Activated gamma-delta T cell treated with Interleukin-2 at 50 U/mL for 16 hours (primary cell): ENCODE measurements around the gene CD7.

Source experiments
- DNase-seq: peaks from one replicate; pipeline ENCODE4 v3.0.0-alpha.2; 2020

The CD7 gene

DNA sequence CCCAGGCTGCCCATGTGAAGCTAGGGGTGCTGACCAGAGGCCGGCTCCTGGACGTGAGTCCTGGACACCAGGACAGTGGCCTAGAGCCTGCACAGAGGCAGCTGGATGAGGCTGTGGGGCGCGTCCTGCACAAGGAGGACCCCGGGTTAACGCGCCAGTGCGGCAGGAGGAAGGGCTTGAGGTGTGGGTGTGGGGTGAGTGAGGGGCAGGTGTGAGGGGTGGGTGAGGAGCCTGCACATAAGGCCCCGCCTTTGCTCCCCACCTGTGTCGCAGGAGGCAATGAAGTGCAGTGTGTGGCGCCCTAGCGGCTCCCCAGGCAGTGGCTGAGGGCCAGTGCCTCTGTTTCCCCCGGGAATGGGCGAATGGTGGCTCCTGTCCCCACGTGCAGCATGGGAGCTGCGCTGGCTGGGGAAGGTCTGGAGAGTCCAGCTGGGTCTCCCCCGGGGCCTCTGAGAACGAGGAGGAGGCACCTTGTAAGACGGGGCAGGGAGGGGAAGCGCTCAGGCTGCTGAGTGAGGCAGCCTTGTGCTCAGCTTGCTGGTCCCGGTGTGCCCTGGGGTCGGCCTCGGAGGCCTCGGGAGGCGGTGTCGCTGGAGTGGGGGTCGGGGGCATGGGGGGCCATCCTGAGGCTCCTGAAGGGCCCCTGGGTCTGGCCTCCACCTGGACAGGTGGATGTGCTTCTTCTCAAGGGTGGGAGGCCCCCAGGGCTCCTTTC lies 3.2 kb downstream of the CD7 start:
- no peak for DNase-seq

DNA sequence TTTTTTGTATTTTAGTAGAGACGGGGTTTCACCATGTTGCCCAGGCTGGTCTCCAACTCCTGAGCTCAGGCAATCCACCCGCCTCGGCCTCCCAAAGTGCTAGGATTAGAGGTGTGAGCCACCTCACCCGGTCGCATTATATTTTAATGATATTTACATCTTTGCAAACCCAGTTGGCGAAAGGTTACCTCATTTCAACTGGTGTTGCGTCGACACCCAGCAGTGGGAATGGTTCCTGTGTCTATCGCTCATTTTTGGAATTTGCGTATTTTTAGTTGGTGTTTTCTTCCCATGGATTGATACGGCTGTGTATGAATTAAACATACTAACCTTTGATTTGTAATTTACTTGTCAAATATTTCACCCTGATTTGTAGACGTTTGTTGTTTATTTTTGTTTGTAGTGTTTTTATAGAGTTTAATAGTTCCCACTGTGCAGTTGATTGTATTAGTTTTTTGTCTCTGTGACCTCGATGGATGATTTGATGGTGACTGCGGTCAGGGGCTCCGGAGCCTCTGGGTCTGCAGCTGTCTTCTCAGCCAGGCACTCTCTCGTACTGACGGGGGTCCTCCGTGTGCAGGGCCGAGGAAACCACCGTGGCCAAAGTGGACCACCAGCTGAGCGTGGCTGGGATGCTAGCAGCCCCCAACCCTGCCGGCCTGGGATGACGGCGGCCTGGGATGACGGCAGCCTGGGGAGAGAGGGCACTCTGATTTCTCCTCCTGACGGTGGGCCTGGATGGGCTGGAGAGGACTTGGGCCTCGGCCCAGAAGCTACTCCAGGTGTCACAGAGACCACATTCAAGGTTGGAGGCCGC lies 4.0 kb downstream of the CD7 start:
- no peak for DNase-seq

DNA sequence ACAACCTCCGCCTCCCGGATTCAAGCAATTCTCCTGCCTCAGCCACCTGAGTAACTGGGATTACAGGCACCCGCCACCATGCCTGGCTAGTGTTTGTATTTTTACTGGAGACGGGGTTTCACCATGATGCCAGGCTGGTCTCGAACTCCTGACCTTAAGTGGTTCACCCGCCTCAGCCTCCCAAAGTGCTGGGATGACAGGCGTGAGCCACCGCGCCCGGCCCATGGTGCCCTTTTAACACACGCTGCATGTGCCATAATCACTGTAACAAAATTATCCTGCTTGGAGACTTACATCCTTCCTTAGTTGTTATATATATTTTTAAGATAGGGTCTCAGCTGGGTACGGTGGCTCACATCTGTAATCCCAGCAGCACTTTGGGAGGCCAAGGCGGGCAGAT lies 5.4 kb downstream of the CD7 start:
- DNase-seq = no peak

DNA sequence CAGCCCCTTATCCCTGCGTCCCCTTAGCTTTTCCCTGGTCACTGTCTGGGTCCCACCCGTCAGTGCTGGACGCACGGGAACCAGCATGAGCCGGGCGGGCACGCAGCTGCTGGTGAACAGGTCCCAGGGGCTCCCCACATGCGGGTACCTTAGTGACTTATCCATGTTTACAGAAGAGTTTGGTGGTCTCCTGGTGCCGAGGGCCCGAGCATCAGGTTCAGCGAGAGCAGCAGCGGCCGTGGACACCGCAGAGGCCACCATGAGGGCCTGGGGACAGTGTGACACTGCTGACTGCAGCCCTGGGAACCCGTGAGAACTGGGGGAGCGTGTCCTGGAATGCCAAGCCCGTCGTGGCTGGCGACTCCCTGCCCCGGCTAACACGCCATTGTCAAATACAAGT lies 6.5 kb downstream of the CD7 start:
- no peak for DNase-seq

DNA sequence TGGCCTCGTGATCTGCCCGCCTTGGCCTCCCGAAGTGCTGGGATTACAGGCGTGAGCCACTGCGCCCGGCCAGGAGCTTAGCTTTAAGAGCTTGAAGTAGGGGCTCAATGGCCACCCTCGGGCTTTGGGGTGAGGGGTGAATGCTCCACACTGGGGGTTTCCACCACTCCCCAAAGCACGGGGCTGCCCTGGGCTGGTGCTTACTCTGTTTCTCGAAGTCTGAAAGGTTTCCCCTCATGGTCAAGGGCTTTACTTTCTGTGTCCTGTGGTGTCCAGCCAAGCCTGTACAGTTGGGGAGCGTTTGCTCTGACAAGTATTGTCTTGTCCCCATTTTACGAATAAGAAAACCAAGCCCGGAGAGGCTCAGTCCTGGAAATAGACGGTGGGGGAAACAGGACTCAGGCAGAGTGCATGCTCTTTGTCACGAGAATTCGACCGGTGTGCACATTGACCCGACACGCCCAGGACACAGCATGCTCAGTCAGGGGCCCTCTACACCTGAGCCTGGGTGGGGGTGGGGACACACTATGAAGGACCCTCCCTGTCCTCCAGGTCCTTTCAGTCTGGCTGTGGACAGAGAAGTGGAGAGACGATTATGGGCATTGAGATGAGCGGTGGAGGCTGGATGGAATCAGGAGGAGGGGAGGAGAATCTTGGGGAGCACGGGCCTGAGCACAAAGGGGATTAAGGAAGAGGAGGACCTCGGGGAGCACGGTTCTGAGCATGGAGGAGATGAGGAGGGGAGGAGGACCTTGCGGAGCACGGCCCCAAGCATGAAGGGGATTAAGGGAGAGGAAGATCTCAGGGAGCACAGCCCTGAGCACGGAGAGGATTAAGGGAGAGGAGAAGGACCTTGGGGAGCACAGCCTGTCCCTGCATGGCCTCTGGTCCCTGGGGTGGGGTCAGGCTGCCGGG lies 7.5 kb downstream of the CD7 start:
- DNase-seq = no peak

DNA sequence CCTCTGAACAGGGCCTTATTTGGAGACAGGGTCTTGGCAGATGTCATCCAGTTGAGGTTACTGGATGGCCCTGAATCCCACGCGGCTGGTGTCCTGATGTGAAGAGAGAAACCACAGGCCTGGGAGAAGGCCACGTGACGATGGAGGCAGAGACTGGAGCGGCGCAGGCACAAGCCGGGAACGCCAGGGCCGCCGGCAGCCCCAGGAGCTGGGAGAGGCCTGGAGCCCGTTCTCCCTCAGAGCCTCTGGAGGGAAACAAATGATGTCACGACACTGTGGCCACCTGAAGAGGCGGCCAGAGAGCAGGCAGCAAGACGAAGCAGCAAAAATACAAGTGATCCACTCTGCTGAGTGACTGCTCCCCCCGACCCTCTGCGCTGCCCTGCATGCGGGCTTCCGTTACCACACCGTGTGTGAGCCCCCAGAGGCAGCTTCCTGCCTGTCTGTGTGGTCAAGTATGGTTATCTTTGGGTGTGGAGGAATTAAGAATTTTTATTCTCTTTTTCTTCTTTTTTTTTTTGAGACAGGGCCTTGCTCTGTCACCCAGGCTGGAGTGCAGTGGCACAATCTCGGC lies 11.6 kb downstream of the CD7 start:
- no peak for DNase-seq

DNA sequence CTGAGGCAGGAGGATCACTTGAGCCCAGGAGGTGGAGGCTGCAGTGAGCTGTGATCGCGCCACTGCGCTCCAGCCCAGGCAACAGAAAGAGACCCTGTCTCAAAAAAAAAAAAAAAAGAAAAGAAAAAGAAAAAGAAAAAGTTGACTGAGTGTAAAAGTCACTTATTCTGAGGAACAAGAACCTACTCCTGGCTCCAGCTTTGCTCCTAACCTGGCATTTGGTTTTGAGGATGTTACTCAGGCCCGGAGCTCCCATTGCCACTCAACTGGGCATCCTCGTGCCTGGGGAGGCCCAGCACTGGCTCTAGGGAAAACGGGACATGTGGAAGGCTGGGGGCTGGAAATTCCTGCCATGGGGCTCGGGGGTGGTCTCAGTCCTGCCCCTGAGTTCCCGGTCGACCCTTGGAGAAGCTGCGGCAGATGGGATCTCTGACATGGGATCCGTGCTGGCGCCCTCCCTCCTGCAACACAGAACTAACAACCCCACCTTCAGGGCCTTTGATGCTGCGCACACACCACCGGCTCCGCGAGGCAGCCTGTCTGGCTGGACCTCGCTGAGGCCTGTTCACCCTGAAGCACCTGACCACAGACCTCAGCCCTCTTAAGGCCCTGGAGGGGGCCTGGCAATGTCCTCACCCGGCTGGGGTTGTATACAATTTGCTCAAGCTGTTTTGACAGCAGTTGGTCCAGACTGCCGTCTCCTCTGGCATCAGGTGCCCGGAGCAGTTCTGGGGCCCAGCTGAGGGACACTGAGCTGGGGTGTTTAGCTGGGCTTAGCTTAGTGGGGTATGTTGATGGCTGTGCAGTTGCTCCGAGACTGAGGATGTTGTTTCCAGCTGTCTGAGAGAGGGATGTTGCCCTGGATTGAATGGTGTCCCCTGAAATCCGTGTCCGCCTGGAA lies 12.3 kb downstream of the CD7 start:
- DNase-seq = no peak

DNA sequence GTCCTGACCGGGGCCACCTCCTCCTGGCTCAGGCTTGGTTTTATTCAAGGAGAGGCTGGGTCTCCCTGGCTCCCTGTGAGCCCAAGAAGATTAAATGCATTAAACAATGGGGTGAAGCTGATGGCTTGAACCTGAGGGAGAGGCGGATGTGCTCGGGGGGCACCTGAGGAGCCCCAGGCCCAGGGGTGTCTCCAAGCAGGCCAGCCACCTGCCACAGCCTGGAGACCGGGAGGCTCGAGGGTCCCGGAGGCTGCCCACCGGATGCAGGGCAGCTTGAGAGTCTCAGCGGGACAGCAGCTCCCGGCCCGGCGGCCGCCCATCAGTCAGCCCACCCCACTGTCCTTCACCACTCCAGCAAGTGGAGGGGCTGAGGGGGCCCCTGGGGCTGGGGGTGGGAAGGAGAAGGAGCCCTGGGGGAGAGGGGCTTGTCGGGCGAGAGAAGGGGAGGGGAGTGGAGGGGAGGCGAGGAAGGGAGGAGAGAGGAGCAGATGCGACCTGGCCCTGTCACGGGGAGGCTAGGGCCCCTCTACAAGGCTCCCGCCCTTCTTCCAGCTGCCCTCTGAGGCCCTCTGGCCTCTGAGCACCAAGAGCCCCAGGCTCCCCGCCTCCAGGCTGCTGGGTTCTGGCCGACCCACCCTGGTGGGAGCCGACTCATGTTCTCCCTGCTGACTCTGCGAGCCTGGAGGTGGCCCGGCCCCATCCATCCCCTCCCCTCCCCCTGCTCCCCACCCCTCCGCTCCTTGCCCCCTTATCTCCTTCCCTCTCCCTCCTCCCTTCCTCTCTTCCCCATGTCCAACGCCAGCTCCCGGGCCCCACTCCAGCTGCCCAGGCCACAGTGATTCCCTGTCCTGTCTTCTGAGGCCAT lies 13.2 kb downstream of the CD7 start:
- DNase-seq = no peak

DNA sequence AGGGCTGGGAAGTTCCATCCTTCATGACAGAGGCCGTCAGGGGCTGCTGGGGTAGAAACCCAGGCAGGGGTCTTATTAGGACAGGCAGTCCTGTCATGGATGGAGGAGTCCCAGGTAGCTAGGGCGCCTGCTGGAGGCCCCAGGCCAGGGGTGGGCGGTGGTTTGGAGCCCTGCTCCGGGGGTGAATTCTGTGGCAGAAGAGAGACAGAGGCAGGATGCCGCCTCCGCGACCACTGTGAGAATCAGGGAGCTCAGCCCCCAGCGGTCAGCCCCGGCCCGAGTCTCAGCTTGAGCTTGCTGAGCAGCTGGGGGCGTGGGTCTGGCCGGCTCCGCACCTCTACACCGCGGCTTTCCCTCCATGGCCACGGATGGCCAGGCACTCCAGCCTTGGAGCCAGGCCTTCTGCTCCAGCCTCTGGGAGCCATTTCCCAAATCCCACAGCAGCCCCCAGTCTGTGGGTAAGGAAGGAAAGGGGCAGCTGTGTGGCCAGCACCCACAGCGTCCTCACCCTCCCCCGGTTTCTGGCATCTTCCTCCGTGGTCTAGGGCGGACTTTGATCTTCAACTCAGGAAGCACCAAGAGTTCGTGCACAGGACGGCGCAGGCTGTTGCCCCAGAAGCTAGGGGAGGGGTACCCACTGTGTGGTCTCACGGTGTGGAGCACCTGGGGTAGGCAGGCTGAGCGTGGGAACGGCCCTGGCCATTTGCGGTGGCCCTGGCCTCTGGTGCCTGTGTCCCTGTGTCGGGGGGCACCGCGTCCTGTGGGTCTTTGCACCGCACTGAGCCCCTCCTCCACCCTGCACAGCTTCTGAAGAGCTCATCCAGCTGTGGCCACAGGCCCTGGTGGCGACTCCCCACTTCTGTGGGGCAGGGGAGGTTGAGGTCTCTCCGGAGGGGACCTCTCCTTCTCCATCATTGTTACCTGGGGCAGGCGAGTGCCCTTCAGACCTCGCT lies 14.1 kb downstream of the CD7 start:
- DNase-seq = peak; percentile 56

DNA sequence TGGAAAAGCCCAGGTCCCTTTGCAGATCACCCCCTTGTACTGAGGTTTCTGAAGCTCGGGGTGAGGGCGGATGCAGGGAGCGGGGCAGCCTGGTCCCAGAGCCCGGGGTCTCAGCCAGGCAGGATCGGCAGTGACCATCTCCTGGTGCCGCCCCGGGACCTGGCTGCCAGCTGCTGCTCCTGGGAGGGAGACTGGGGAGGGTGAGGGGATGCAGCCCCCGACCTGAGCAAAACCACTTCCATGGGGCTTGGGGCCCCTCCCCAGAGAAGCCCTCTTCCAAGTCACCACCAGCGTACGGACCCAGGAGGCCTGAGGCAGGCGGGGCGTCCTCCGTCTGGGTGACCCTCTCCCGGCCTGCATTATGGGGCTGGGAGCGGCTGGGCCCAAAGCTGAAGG lies 14.8 kb downstream of the CD7 start:
- DNase-seq = no peak

DNA sequence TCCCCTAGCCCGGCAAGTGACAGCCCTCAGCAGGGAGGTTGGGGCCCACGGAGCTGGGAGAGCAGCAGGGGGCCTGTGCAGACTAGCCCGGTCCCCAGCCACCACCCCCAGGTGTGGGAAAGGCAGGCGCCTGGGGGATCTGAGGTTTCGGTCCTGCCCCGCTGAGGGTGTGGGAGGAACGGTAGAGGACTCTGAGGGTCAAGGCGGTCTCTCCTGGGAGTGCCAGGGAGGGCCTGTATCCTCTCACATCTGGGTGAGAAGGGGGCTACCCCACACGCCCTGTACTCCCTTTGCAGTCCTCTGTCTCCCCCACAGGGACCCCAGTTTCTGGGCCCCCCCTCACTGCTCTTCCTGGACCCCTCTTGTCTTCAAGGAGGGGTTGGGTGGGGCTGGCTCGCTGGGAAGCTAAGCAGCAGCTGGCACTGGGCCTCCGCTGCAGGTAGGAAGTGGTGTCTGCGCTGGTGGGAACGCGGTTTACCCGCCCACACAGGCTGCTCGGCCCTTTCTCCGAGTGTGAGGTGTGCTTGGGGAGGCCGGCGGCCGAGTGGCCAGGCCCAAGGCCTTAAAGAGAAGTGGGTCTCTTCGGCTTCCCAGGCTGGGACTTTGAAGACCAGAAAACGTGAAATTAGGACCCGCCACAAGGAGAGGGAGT lies 15.4 kb downstream of the CD7 start:
- no peak for DNase-seq

DNA sequence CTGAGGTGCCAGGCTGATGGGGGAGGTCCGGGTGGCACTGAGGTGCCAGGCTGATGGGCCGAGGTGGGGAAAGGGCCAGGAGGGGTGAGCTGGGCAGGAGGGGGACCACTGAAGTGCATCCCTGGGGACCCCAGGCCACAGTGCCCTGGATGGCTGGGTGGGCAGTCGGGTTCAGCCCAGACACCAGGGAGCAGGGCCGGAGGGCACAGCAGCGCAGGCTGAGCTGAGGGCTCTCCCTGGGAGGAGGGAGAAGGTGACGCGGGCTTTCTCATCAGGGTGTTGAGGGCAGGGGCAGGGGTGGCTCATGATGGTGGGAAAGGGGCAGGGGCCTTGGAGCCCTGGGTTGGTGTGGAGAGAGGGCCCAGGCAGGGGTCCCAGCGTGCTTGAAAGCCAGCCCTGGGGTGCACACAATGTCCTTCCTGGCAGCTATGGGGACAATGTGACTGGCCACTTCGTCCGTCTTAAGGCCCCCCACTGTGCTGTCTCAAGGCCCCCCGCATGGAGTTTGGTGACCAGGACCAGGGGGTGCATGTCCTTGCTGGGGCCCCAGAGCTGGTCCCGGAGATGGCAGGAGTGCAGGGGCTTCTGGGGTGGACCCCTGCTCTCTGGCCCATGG lies 16.0 kb downstream of the CD7 start:
- DNase-seq = no peak

DNA sequence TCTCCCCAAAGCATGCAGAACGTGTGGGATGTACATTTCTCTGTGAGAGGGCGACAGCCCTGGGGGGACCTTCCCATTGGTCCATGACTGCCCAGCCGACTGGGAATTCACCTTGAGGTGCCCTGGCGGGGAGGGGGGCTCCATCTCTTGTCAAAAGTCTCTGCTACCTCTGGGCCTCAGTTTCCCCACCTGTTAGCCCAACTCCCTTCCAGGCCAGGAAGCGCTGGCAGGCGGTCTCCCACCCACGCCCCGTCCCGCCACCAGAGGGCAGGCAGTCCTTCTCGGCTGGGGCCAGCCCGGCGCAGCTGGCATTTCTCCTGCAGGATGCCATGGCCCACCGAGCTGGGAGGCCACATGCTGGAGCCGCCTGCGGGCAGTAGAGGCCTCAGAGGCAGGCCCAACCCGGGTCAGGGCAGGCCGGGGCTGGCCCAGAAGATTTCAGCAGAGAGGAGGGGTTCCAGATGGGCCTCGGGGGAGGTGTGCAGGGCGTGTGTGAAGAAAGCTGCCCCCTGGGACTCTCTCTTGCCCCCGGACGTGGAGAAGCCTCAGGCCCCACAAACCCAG lies 16.6 kb downstream of the CD7 start:
- peak; percentile 69 for DNase-seq

DNA sequence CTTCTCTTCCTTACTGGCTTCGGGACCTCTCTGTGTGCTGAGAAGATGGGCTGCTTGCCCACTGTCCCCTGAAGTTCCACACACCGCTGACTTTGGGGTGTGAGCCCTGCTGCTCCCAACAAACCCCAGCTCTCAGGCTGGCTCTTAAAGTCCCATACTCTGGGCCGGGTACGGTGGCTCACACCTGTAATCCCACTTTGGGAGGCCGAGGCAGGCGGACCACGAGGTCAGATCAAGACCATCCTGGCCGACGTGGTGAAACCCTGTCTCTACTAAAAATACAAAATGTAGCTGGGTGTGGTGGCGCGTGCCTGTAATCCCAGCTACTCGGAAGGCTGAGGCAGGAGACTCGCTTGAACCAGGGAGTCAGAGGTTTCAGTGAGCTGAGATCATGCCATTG lies 17.2 kb downstream of the CD7 start:
- no peak for DNase-seq

DNA sequence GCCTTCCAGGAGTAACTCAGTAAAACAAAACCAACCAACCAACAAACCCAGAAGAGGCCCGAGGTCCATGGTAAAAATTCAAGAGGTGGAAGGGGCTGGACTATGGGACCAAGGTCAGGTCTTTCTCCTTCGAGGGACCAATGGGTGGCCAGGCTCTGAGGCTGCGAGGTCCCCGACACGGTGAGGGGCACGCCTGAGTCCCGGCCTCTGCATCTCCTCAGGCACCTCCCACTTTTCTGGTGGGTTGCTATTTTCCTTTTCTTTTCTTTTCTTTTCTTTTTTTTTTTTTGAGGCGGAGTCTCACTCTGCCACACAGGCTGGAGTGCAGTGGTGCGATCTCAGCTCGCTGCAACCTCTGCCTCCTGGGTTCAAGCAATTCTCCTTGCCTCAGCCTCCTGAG lies 18.0 kb downstream of the CD7 start:
- no peak for DNase-seq

DNA sequence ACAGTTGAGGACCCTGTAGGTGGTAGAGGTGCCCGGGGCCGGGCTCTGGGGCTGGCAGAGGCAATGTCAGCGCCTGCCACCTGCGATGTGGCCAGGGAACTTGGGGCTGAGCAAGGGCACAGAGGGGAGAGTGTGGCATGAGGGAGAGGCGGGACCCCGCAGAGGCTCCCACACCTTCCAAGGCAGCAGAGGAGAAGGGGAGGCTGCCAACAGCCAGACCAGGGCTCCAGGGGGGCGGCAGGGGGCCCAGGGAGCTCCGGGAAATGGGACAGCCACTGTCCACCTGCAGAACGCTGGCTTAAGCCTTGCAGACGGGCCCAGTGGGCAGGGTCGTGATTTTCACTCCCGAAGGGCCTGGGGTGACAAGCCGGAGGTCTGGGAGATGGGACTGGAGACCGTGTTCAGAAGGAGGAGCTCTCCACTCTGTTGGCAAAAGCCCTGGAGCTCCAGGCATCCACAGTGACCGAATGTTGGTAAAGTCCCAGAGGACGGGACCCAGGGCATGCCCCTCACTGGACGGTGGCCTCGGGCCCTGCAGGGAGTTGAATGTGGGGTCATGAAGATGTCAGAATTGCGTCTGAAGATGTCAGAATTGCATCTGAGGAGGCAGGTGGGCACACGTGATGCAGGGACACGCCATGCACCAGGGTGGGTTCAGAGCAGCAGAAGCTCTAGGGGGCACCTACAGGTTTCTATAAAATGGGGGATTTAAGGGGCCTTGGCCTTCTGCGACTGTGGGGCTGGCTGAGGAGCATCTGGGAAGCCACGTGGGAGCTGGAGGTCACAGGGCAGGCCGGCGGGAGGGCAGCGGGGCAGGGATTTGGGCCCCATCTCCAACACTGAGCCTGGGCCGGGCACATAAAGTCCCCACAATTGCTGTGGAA lies 18.6 kb downstream of the CD7 start:
- DNase-seq = no peak
